ENCODE results near the gene GATA3.

DNA sequence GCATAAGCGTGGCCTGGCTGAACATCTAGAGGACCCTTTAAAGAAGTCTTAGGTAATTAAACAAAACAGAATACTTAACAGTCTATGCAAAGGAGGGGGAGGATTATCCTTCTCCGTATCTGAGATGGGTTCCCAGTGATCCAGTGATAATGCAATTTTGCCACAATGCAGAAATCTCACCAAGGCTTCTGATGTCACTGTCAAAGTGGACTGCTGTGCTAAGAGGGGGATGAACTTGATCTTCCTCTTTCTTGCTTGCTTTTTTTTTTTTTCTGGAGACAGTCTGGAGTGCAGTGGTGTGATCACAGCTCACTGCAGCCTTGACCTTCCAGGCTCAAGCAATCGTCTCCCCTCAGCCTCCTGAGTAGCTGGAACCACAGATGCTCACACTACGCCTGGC, 30.8 kb downstream of the GATA3 start:
- TF ChIP-seq, protein P1, sequence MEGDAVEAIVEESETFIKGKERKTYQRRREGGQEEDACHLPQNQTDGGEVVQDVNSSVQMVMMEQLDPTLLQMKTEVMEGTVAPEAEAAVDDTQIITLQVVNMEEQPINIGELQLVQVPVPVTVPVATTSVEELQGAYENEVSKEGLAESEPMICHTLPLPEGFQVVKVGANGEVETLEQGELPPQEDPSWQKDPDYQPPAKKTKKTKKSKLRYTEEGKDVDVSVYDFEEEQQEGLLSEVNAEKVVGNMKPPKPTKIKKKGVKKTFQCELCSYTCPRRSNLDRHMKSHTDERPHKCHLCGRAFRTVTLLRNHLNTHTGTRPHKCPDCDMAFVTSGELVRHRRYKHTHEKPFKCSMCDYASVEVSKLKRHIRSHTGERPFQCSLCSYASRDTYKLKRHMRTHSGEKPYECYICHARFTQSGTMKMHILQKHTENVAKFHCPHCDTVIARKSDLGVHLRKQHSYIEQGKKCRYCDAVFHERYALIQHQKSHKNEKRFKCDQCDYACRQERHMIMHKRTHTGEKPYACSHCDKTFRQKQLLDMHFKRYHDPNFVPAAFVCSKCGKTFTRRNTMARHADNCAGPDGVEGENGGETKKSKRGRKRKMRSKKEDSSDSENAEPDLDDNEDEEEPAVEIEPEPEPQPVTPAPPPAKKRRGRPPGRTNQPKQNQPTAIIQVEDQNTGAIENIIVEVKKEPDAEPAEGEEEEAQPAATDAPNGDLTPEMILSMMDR (IDR thresholded peaks at IDR 0.05; ENCODE audit: low read length), result no peak
- TF ChIP-seq EZH2 (optimal IDR thresholded peaks at IDR 0.05; ENCODE audit: low read depth, low read length), result no peak
- TF ChIP-seq EZH2phosphoT487 (IDR thresholded peaks at IDR 0.05; ENCODE audit: low read length), result no peak

All from MM.1S (cell line).